Measurements from ENCODE around the gene DCXR.
"Not testable (repeated sequence)": the region's sequence is repeated elsewhere in the genome, so short reads cannot be mapped to it uniquely, and the experiment has no call there.

DCXR gene

DNA sequence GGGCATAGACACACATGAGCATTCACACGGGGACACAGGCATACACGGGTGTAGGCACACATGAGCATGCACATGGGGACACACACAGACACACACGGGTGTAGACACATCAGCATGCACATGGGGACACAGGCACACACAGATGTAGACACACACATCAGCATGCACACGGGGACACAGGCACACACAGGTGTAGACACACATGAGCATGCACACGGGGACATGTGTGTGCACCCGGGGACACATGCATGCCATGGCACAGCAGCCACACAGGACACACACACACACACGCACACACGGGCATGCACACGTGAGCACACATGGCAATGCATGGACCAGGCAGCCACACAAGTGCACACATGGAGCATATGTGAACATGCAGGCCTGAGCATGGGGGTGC is 5.2 kb upstream of the DCXR start:
- no peak for DNase-seq (ENCODE audit: extremely low read depth in 1 of 2, low read depth in 1 of 2)

DNA sequence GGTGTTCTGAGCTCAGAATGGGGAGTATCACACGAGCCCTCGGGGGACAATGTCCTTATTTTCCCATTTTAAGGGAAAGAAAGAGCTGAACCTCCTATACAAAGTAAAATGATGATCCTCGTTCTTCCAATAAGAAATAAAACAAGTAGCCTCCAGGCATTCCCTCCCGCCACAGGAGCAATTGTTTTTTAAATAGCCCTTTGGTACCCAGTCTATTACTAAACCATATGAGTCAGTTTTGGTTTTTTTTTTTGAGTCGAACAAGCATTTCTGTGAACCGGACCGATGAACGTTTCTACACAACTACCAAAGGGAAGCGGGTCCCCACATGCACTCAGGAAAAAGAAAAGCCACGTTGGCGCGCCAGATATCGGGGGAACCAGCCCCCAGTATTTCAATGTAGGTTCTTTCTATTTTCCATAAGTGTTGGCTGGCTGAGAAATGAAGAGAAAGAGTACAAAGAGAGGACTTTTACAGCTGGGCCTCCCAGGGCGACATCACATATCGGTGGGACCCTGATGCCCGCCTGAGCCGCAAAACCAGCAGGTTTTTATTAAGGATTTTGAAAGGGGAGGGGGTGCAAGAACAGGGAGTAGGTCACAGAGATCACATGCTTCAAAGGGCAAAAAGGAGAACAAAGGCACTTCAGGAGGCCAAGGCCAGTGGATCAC is 3.8 kb upstream of the DCXR start:
- no peak for DNase-seq (ENCODE audit: extremely low read depth in 1 of 2, low read depth in 1 of 2)

DNA sequence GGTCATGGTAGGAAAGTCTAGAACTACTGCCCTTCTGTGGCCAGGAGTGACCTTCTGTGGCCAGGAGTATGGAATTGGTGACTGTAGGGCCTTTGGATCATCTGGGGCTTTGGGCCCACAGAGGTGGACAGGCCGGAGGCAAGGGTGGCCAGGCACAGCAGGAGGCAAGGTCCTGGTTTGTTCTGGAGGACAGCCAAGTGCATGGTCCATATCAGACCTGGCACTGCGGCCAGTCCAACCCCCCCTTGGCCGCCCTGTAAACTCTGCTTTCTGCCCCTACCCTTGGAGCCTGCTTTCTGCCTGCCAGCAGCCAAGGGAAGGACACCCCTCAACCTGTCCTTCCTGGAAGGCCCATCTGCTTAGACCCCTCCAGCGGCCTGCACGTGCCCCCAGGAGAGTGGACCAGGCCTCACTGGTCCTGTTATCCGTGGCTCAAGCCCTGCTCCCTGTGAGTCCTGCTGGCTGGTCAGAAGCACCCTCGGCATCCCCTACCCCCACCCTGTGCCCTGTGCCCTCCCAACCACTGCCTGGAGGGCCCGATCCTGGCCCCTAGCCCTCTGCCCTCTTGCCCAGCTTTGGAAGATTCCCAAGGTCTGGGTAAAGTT is 2.3 kb upstream of the DCXR start:
- DNase-seq (ENCODE audit: extremely low read depth in 1 of 2, low read depth in 1 of 2): no peak

DNA sequence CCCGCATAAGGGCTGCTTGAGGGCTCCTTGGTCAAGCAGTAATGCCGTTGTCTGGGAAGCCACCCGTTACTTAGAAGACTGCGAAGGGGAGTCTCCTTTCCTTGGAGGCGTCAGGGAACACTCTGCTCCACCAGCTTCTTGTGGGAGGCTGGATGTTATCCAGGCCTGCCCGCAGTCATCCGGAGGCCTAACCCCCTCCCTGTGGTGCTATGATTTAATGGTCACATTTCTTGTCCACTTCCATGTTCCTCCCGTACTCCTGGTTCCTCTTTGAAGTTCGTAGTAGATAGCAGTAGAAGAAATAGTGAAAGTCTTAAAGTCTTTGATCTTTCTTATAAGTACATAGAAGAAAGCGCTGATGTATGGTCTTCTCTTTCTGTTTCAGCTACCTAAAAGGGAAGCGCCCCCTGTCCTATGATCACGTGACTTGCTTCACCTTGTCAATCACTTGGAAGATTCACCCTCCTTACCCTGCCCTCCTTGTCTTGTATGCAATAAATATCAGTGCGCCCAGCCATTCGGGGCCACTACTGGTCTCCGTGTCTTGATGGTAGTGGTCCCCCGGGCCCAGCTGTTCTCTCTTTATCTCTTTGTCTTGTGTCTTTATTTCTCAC is 1.4 kb upstream of the DCXR start:
- not testable (repeated sequence) for DNase-seq (ENCODE audit: extremely low read depth in 1 of 2, low read depth in 1 of 2)

DNA sequence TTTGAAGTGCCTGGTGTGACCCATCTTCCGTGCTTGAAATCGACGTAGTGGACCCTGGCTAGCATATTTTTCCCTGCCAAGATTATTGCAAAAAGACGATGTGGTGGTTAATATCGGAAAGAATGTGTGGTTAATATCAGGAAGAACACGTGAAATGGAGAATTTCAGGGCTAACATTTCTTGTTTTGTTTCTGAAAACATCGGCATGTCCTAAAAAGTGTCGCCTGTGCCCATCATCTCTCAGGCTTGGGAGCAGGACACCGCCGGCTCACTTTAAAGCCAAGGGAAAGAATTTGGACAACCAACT is 345 bp upstream of the DCXR start:
- no peak for DNase-seq (ENCODE audit: extremely low read depth in 1 of 2, low read depth in 1 of 2)

DNA sequence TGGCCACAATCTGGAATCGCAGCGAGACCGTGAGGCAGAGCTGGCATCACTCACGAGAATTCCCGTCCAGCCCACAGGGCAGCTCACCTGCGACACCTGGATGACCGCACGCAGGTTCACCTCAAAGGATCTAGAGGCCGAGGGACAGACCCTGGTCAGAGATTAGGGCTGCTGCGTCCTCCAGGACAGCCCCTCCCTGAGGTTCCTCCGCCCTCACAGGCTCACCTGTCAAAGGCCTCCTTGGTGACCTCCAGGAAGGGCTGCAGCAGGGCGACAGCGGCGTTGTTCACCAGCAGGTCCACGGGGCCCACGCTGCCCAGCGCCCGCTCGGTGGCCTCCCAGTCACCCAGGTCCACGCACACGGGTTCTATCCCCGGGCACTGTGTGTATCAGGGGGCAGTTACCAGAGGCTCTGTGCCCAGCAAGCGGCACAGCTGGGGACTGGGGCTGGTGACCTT is 834 bp downstream of the DCXR start:
- DNase-seq (ENCODE audit: extremely low read depth in 1 of 2, low read depth in 1 of 2): no peak

DNA sequence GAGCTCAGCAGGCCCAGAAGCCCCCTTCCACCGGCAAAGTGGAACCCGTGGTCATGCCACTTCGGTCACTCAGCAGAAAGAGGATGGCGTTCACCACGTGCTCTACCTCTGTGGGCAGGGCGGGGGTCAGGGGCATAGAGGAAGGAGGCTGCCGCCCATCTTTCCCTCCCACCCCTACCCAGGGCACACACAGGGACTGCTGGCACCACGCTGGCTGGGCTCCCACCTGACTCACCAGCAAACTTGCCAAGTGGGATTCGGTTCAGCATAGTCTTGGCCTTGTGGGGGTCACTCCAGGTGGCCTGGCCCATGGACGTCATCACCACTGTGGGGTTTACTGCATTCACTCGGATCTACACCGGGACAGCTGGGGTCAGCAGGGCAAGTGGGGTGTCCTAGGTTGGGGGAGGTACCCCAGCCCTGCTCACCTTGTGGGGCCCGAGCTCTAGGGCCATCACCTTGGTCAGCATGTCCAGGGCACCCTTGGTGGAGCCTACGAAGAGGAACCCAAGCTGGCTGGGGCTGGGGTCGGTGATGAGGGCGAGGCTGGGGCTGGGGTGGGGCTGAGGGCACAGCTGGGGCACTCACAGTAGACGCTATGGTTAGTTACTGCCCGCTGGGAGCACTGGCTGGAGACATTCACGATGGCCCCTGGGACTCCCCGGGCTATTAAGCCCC is 1.4 kb downstream of the DCXR start:
- DNase-seq (ENCODE audit: extremely low read depth in 1 of 2, low read depth in 1 of 2): no peak

DNA sequence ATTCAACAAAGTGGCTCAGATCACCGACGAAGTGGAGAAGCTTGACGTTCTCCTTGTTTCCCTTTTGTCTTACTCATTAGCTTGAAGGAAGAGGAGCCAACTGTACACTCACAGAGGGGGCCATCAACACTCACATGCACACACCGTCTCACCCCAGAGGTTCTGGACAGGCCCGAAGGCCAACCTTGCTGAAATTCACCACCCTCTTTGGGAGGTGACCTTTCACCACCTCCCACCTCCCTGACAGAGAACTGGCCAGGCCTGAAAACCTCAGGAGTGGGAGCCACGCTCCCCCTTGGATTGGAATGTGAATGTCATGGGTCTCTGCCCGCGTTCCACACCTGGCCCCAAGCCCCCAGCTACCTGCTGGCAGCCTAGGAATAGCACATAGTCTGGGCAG is 2.0 kb downstream of the DCXR start:
- DNase-seq (ENCODE audit: extremely low read depth in 1 of 2, low read depth in 1 of 2): no peak

DNA sequence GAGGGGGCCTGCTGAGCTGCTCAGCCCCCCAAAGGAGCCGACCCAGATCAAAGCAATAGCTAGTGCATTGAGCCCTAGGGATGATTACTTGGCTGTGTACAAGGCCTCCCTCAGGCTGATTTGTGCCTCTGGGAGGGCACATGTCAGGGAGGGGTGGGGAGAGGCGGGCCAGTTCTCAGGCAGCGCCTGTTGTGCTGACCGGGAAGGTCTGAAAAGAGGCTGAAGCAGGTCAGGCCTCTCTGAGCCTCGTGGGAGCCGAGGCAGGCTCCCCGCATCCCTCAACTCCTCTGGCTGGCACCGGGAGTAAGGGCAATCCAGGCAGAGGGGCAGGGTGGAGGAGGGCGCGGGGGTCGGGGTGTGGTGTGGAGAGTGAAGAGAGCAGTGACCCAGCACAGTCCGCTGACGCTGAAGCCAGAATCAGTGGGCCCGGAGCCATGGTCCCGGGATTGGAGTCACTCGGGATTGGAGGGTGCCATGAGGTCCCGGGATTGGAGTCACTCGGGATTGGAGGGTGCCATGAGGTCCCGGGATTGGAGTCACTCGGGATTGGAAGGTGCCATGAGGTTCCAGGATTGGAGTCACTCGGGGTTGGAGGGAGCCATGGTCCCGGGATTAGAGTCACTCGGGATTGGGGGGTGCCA is 3.0 kb downstream of the DCXR start:
- no peak for DNase-seq (ENCODE audit: extremely low read depth in 1 of 2, low read depth in 1 of 2)

DNA sequence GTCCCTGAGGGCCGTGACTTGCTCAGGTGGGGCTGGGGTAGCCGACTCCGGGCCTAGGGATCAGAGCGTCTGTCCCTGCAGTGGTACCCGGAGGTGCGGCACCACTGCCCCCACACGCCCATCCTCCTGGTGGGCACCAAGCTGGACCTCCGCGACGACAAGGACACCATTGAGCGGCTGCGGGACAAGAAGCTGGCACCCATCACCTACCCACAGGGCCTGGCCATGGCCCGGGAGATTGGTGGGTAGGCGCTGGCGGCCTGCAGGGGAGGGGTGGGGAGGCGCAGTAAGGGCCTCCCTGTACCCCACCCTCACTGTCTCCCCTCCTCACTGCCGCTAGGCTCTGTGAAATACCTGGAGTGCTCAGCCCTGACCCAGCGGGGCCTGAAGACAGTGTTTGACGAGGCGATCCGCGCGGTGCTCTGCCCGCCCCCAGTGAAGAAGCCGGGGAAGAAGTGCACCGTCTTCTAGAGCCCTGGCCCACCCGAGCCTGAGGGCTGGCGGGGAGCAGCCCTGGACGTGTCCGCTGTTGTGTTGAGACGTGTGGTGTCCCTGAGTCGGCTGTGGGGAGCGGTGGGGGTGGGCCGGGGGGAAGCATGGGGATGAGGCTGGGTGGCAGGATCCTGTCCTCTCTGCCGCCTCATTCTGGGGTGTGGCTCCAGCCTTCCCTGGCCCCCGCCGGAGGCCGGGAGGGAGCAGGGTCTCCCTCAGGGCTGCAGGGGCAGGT is 4.0 kb downstream of the DCXR start:
- no peak for DNase-seq (ENCODE audit: extremely low read depth in 1 of 2, low read depth in 1 of 2)

DNA sequence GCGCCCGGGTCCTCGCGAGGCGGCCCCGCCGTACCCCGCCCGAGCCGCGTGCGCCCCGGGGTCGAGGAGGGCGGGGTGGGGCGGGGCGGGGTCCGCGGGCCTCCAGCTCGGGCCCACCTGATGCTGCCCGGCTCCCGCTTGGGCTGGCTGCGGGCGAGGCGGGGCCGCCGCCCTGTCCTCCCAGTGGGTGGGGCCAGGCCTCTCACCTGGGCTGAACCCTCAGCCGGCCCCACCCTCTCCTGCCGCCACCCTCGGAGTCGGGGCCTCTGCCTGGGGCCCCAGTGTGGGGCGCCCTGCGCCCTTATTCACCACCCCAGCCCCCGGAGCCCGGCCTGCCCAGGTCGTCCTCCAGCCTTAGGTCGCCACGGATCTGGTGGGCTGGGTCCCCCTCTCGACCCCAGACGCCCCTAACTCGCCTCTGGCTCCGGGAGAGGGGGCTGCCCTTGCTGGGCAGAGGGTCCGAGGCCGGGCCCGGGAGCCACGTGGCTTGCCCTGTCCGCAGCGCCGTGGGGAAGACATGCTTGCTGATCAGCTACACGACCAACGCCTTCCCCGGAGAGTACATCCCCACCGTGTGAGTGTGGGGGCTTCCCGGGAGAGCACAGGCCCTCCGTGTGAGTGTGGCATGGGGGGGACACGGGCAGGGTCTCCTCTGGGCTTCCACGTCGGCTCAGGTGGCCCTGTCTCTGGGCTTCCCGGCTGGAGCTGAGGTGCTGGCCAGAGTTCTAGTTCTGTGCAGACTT is 5.4 kb downstream of the DCXR start:
- DNase-seq (ENCODE audit: extremely low read depth in 1 of 2, low read depth in 1 of 2): no peak

DNA sequence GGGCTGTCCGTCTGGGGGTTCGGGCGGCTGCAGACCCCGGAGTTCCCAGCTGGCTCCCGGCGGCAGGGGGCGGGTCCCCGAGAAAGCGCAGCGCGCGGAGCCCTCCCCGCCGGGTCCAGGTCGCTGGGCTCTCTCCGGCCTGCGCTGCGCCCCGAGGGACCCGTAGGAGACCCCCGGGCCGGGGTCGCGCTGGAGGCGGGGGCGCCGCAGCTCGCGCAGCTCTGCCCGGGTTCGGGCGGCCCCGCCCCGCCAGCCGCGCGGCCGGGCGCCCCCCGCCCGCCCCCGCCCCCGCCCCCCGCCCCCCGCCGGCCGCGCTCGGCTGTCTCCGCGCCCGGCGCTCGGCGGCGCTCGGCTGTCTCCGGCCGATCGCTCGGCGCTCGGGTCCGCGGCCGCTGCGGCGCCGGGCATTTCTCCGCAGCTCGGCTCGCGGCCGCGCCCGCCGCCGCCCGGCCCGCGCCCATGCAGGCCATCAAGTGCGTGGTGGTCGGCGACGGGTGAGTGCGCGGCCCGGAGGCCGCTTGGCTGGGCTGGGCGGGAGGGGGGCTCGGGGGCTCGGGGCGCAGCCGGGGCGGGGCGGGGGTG is 6.1 kb downstream of the DCXR start, which contains the start of gene RAC3:
TSS of gene RAC3 (plus strand) at position 376 of the 582 bp plus-strand sequence. CDS start at position 460, 84 bp downstream.
- DNase-seq (ENCODE audit: extremely low read depth in 1 of 2, low read depth in 1 of 2): no peak

DNA sequence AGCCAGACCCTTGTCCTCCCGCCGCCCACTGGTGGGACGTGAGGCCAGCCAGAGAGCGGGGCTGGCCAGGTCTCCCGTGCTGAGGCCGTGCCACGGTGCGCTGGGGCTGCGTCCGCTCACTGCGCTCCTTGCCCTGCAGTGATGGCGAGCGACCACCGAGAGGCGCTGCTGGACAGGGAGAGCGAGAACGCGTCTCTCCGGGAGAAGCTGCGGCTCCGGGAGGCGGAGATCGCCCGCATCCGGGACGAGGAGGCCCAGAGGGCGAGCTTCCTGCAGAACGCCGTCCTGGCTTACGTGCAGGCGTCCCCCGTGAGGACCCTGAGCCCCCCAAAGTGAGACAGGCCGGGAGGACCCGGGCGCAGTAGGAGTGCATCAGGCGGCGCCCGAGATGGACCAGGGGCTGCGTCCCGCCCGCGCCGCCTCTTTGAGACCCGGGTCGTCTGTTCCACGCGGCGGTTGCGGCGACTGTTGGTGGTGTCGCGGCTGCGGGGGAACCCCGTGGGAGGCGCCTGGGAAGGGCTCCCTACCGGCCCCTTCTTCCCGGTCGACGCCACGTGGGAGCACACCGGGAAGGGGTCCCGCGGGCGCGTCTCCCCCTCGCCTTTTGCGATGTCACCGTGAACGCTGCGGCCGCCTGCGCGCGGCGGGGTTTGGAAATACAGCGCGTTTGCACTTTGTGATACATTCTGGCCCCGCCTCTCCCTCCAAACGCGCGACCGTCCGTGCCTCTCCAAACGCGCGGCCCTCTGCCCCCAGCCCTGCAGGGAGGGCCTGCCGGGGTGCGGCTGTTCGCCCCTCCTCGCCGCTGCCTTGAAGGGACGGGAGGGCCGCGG is 6.8 kb downstream of the DCXR start:
- peak in 1 of 2 donors; percentile 65 for DNase-seq (ENCODE audit: extremely low read depth in 1 of 2, low read depth in 1 of 2)

DNA sequence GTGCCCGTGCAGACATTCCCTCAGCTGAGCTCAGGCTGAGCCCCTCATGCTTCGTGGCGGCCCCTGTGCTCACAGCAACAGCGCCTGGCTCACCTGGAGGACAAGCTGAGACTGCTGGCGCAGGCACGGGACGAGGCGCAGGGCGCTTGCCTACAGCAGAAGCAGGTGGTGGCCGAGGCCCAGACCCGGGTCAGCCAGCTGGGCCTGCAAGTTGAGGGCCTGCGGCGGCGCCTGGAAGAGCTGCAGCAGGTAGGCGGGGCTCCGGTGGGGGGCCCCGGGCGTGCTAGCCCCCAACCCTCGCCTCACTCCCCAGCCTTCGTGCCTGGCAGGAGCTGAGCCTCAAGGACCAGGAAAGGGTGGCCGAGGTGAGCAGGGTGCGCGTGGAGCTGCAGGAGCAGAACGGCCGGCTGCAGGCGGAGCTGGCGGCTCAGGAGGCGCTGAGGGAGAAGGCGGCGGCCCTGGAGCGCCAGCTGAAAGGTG is 7.5 kb downstream of the DCXR start:
- no peak for DNase-seq (ENCODE audit: extremely low read depth in 1 of 2, low read depth in 1 of 2)

DNA sequence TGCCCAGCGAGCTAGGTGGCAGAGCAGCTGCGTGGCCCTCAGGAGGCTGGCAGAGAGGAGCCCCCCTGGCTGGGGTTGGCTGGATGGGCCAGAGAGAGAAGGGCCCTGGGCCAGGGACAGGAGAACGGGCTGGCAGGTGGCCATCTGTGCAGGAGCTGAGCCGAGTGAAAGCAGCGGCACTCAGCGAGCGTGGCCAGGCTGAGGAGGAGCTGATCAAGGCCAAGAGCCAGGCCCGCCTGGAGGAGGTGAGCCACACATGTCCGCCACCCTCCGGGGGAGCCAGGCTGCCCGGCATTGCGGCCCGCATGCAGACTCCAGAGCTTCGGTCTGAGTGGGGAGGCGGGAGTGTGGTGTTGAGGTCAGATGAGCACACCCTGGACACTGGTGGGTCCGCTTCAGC is 8.1 kb downstream of the DCXR start:
- DNase-seq (ENCODE audit: extremely low read depth in 1 of 2, low read depth in 1 of 2): no peak

DNA sequence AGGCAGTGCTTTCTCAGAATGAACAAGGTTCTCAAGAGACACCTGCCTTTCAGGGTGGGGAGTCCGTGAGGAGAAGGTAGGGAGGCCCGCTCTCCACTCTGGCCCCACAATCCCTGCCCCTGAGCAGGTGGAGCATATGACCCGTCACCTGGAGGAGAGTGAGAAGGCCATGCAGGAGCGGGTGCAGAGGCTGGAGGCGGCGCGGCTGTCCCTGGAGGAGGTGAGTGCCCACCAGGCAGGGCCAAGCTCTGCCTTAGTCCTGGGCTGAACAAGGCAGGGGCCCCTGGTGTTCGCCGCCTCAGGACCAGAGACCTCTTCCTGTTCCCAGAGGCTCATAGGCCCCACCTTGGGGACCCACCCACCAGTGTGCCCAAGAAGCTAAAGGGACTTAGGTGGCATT is 8.5 kb downstream of the DCXR start:
- no peak for DNase-seq (ENCODE audit: extremely low read depth in 1 of 2, low read depth in 1 of 2)

DNA sequence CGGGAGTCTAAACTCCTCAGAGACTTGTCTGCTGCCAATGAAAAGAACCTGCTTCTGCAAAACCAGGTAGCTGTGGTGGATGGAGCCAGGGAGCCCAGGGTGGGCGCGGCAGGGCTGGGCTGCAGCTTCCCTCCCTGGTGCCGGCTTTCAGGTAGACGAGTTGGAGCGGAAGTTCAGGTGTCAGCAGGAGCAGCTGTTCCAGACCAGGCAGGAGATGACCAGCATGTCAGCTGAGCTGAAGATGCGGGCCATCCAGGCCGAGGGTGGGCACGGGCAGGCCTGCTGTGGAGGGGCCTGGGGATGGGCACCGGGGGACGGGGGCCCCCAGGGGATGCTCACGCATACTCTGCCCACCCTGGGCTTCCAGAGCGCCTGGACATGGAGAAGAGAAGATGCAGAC is 9.3 kb downstream of the DCXR start:
- DNase-seq (ENCODE audit: extremely low read depth in 1 of 2, low read depth in 1 of 2): no peak

DNA sequence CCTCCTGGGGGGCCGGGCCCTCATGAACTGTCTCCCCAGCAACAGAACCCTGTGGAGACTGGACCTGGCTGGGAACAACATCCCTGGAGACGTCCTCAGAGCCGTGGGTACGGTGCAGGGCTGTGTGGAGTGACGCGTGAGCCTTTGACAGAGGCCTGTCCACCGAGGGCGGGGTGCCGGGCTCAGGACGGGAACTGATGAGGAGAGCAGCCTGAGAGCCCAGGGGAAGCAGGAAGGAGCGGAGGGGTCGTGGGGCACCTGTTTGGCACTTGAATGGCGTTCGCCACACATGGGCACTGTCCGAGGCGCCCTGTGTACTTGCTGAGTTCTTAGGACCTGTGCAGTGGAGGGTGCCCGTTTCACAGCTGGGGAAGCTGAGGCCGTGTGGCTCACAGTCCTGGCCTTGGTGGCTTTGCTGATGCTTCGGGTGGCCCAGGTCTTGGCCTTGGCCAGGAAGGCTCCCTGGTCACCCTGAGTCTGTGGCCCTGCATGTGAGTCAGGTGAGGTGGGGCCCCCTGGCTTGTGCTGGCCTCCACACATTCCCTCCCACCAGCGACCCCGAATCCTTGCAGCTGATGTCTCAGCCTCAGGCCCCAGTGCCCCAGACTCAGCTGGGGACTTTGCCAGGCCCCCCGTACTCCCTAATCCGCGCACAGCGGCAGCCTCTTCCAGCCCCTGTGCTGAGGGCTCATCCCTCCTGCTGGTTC is 11.9 kb downstream of the DCXR start:
- no peak for DNase-seq (ENCODE audit: extremely low read depth in 1 of 2, low read depth in 1 of 2)

All from activated CD8-positive, alpha-beta memory T cell treated with anti-CD3 and anti-CD28 coated beads for 1 hour (primary cell).